SIG-M5 (cell line): Measurements from ENCODE around the gene DOLK.
"Not testable (repeated sequence)": the region's sequence is repeated elsewhere in the genome, so short reads cannot be mapped to it uniquely, and the experiment has no call there.

Experiments
- DNase-seq: peaks from one replicate; lab custom pipeline; 2025; lab: John Stamatoyannopoulos, UW

The DOLK gene

GRCh38 chr9:128947527-128948301 lies at the start of gene DOLK, which contains the start of gene NUP188:
Gene DOLK, minus strand, starts transcription at chr9:128947603. Its CDS starts 300 bp downstream, at chr9:128947303.
Gene NUP188, plus strand, starts transcription at chr9:128947699. Its CDS starts 21 bp downstream, at chr9:128947720.
- peak; percentile 53 for DNase-seq

- DNase-seq: no peak
Observed at GRCh38 chr9:128995791-128996190, 48.4 kb upstream of the DOLK start.

- DNase-seq: no peak
Observed at GRCh38 chr9:128992995-128993394, 45.6 kb upstream of the DOLK start.

- no peak for DNase-seq
Observed at GRCh38 chr9:128987805-128988204, 40.4 kb upstream of the DOLK start.

GRCh38 chr9:128986671-128987070 lies 39.3 kb upstream of the DOLK start:
- no peak for DNase-seq

- DNase-seq: no peak
Observed at GRCh38 chr9:128983536-128983935, 36.1 kb upstream of the DOLK start.

- no peak for DNase-seq
Observed at GRCh38 chr9:128979111-128979510, 31.7 kb upstream of the DOLK start.

GRCh38 chr9:128972956-128973355 lies 25.6 kb upstream of the DOLK start:
- DNase-seq: no peak

GRCh38 chr9:128969491-128969890 lies 22.1 kb upstream of the DOLK start:
- DNase-seq: no peak

- not testable (repeated sequence) for DNase-seq
Observed at GRCh38 chr9:128961403-128961802, 14.0 kb upstream of the DOLK start.

GRCh38 chr9:128947277-128947526 lies 201 bp downstream of the DOLK start:
- no peak for DNase-seq

GRCh38 chr9:128946571-128947276 lies 679 bp downstream of the DOLK start:
- no peak for DNase-seq

- no peak for DNase-seq
Observed at GRCh38 chr9:128945798-128946501, 1.5 kb downstream of the DOLK start.

- DNase-seq: not testable (repeated sequence)
Observed at GRCh38 chr9:128944966-128945365, 2.4 kb downstream of the DOLK start.

- no peak for DNase-seq
Observed at GRCh38 chr9:128943832-128944620, 3.4 kb downstream of the DOLK start.

- no peak for DNase-seq
Observed at GRCh38 chr9:128940946-128941755, 6.3 kb downstream of the DOLK start.

GRCh38 chr9:128940271-128940921 lies 7.0 kb downstream of the DOLK start:
- no peak for DNase-seq

- DNase-seq: no peak
Observed at GRCh38 chr9:128937310-128938165, 9.9 kb downstream of the DOLK start.

- no peak for DNase-seq
Observed at GRCh38 chr9:128936171-128936865, 11.1 kb downstream of the DOLK start.
